Measurements from ENCODE around the gene FAAP100.
A peak's percentile ranks its signal among the peaks of the same experiment; 100 is the strongest.

Gene FAAP100

GRCh38 chr17:81523402-81524038 is 28.6 kb downstream of the FAAP100 start:
- no peak overlapping the region for H3K4me3 ChIP-seq (ENCODE audit: low read length)
- TF ChIP-seq ZNF274 (IDR thresholded peaks at IDR 0.05; ENCODE audit: low read depth, low read length): no peak

GRCh38 chr17:81522491-81523401 is 29.4 kb downstream of the FAAP100 start:
- no peak for TF ChIP-seq ZNF274 (IDR thresholded peaks at IDR 0.05; ENCODE audit: low read depth, low read length)
- H3K4me3 ChIP-seq (ENCODE audit: low read length): no peak overlapping the region

- H3K4me3 ChIP-seq (ENCODE audit: low read length): peak overlapping the region; percentile 45; the same call in 1 of the 2 replicates
- TF ChIP-seq ZNF274 (IDR thresholded peaks at IDR 0.05; ENCODE audit: low read depth, low read length): no peak
Measured at GRCh38 chr17:81520021-81520901, 31.9 kb downstream of the FAAP100 start.

- peak overlapping the region; percentile 45; the same call in 1 of the 2 replicates for H3K4me3 ChIP-seq (ENCODE audit: low read length)
- no peak for TF ChIP-seq ZNF274 (IDR thresholded peaks at IDR 0.05; ENCODE audit: low read depth, low read length)
Measured at GRCh38 chr17:81519284-81520020, 32.7 kb downstream of the FAAP100 start.

GRCh38 chr17:81518785-81519283 is 33.3 kb downstream of the FAAP100 start:
- TF ChIP-seq ZNF274 (IDR thresholded peaks at IDR 0.05; ENCODE audit: low read depth, low read length): no peak
- H3K4me3 ChIP-seq (ENCODE audit: low read length): peak overlapping the region; percentile 45; the same call in 1 of the 2 replicates

- TF ChIP-seq ZNF274 (IDR thresholded peaks at IDR 0.05; ENCODE audit: low read depth, low read length): no peak
Measured at GRCh38 chr17:81518113-81518784, 33.9 kb downstream of the FAAP100 start.

GRCh38 chr17:81517339-81518112 is 34.6 kb downstream of the FAAP100 start:
- H3K4me3 ChIP-seq (ENCODE audit: low read length): peak overlapping the region; percentile 76; the same call in 1 of the 2 replicates
- TF ChIP-seq ZNF274 (IDR thresholded peaks at IDR 0.05; ENCODE audit: low read depth, low read length): no peak

More at GRCh38 chr17:81518113-81518784, 33.9 kb downstream of the FAAP100 start:
- peak overlapping the region; percentile 45; the same call in 1 of the 2 replicates for H3K4me3 ChIP-seq (ENCODE audit: low read length)

- no peak for TF ChIP-seq ZNF274 (IDR thresholded peaks at IDR 0.05; ENCODE audit: low read depth, low read length)
- peak overlapping the region; percentile 76; the same call in 1 of the 2 replicates for H3K4me3 ChIP-seq (ENCODE audit: low read length)
Measured at GRCh38 chr17:81517009-81517338, 35.2 kb downstream of the FAAP100 start.

GRCh38 chr17:81516439-81516838 is 35.7 kb downstream of the FAAP100 start:
- TF ChIP-seq ZNF274 (IDR thresholded peaks at IDR 0.05; ENCODE audit: low read depth, low read length): no peak
- H3K4me3 ChIP-seq (ENCODE audit: low read length): peak overlapping the region; percentile 76; the same call in 1 of the 2 replicates

GRCh38 chr17:81515530-81516041 is 36.6 kb downstream of the FAAP100 start:
- peak overlapping the region; percentile 76 for H3K4me3 ChIP-seq (ENCODE audit: low read length)
- no peak for TF ChIP-seq ZNF274 (IDR thresholded peaks at IDR 0.05; ENCODE audit: low read depth, low read length)

- no peak for TF ChIP-seq ZNF274 (IDR thresholded peaks at IDR 0.05; ENCODE audit: low read depth, low read length)
- peak overlapping the region; percentile 76 for H3K4me3 ChIP-seq (ENCODE audit: low read length)
Measured at GRCh38 chr17:81514739-81515529, 37.2 kb downstream of the FAAP100 start.

Measured in GM08714 (cell line).